Measurements from ENCODE around the gene ZNF385B. TPM values are rescaled to one million over a fixed set of nuclear protein-coding genes. Genes with fewer than 3 reads are reported as not detected.

ZNF385B gene
- total RNA-seq, 1 experiment from 2014 or later = 2.2 TPM

DNA sequence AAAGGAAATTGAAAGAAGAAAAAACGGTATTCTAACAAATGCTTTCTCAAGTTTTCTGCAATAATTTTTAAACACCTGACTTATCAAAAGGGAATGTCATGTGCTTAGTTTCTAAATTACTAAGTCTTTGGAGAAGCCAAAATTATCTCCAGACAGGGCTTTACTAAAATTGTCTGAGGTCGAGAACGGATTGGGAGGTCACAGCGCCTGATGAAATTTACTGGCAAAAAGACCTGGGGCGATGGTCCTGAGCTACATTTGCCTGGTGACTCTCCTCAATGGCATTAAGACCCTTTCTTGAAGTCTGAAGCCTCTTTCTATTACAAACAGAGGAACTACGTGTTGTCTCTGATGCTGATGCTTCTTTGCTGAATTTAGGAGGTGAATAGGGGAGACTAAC lies 305.0 kb downstream of the ZNF385B start:
- ChIA-PET CTCF (no interaction called here), POLR2A (no interaction called here)
- H3K4me3 Mint-ChIP-seq = no peak overlapping the region
- no peaks in the 10 kb centered on the region for H3K9me3 Mint-ChIP-seq
- H3K27ac Mint-ChIP-seq = no peak overlapping the region
- H3K4me1 Mint-ChIP-seq = peaks cover 7% of the 10 kb centered on the region
- peaks cover 71% of the 10 kb centered on the region for H3K27me3 Mint-ChIP-seq (ENCODE audit: low read depth)
- DNase-seq (ENCODE audit: low spot score) (no peak), ATAC-seq (no peak)
- TF ChIP-seq, protein P1, sequence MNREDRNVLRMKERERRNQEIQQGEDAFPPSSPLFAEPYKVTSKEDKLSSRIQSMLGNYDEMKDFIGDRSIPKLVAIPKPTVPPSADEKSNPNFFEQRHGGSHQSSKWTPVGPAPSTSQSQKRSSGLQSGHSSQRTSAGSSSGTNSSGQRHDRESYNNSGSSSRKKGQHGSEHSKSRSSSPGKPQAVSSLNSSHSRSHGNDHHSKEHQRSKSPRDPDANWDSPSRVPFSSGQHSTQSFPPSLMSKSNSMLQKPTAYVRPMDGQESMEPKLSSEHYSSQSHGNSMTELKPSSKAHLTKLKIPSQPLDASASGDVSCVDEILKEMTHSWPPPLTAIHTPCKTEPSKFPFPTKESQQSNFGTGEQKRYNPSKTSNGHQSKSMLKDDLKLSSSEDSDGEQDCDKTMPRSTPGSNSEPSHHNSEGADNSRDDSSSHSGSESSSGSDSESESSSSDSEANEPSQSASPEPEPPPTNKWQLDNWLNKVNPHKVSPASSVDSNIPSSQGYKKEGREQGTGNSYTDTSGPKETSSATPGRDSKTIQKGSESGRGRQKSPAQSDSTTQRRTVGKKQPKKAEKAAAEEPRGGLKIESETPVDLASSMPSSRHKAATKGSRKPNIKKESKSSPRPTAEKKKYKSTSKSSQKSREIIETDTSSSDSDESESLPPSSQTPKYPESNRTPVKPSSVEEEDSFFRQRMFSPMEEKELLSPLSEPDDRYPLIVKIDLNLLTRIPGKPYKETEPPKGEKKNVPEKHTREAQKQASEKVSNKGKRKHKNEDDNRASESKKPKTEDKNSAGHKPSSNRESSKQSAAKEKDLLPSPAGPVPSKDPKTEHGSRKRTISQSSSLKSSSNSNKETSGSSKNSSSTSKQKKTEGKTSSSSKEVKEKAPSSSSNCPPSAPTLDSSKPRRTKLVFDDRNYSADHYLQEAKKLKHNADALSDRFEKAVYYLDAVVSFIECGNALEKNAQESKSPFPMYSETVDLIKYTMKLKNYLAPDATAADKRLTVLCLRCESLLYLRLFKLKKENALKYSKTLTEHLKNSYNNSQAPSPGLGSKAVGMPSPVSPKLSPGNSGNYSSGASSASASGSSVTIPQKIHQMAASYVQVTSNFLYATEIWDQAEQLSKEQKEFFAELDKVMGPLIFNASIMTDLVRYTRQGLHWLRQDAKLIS (CRISPR knock-in tag; IDR thresholded peaks at IDR 0.05; ENCODE audit: borderline replicate concordance) = no peak
- TF ChIP-seq AR (CRISPR knock-in tag; IDR thresholded peaks at IDR 0.05) = no peak
- TF ChIP-seq NR2C2 (CRISPR knock-in tag; IDR thresholded peaks at IDR 0.05) = no peak
- no peak for TF ChIP-seq MAX (CRISPR knock-in tag; IDR thresholded peaks at IDR 0.05)
- TF ChIP-seq ERG (CRISPR knock-in tag; IDR thresholded peaks at IDR 0.05) = no peak
- TF ChIP-seq RELA (CRISPR knock-in tag; IDR thresholded peaks at IDR 0.05; ENCODE audit: borderline replicate concordance) = no peak
- no peak for TF ChIP-seq NFATC4 (CRISPR knock-in tag; IDR thresholded peaks at IDR 0.05)
- TF ChIP-seq, protein P2, sequence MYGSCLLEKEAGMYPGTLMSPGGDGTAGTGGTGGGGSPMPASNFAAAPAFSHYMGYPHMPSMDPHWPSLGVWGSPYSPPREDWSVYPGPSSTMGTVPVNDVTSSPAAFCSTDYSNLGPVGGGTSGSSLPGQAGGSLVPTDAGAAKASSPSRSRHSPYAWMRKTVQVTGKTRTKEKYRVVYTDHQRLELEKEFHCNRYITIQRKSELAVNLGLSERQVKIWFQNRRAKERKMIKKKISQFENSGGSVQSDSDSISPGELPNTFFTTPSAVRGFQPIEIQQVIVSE (CRISPR knock-in tag; IDR thresholded peaks at IDR 0.05; ENCODE audit: borderline replicate concordance) = no peak
- TF ChIP-seq, protein P3, sequence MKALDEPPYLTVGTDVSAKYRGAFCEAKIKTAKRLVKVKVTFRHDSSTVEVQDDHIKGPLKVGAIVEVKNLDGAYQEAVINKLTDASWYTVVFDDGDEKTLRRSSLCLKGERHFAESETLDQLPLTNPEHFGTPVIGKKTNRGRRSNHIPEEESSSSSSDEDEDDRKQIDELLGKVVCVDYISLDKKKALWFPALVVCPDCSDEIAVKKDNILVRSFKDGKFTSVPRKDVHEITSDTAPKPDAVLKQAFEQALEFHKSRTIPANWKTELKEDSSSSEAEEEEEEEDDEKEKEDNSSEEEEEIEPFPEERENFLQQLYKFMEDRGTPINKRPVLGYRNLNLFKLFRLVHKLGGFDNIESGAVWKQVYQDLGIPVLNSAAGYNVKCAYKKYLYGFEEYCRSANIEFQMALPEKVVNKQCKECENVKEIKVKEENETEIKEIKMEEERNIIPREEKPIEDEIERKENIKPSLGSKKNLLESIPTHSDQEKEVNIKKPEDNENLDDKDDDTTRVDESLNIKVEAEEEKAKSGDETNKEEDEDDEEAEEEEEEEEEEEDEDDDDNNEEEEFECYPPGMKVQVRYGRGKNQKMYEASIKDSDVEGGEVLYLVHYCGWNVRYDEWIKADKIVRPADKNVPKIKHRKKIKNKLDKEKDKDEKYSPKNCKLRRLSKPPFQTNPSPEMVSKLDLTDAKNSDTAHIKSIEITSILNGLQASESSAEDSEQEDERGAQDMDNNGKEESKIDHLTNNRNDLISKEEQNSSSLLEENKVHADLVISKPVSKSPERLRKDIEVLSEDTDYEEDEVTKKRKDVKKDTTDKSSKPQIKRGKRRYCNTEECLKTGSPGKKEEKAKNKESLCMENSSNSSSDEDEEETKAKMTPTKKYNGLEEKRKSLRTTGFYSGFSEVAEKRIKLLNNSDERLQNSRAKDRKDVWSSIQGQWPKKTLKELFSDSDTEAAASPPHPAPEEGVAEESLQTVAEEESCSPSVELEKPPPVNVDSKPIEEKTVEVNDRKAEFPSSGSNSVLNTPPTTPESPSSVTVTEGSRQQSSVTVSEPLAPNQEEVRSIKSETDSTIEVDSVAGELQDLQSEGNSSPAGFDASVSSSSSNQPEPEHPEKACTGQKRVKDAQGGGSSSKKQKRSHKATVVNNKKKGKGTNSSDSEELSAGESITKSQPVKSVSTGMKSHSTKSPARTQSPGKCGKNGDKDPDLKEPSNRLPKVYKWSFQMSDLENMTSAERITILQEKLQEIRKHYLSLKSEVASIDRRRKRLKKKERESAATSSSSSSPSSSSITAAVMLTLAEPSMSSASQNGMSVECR (CRISPR knock-in tag; IDR thresholded peaks at IDR 0.05; ENCODE audit: borderline replicate concordance) = no peak
- TF ChIP-seq, protein P4, sequence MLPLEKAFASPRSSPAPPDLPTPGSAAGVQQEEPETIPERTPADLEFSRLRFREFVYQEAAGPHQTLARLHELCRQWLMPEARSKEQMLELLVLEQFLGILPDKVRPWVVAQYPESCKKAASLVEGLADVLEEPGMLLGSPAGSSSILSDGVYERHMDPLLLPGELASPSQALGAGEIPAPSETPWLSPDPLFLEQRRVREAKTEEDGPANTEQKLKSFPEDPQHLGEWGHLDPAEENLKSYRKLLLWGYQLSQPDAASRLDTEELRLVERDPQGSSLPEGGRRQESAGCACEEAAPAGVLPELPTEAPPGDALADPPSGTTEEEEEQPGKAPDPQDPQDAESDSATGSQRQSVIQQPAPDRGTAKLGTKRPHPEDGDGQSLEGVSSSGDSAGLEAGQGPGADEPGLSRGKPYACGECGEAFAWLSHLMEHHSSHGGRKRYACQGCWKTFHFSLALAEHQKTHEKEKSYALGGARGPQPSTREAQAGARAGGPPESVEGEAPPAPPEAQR (CRISPR knock-in tag; IDR thresholded peaks at IDR 0.05) = no peak
- TF ChIP-seq, protein P5, sequence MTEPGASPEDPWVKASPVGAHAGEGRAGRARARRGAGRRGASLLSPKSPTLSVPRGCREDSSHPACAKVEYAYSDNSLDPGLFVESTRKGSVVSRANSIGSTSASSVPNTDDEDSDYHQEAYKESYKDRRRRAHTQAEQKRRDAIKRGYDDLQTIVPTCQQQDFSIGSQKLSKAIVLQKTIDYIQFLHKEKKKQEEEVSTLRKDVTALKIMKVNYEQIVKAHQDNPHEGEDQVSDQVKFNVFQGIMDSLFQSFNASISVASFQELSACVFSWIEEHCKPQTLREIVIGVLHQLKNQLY (CRISPR knock-in tag; IDR thresholded peaks at IDR 0.05) = no peak
- no peak for TF ChIP-seq TEAD1 (CRISPR knock-in tag; IDR thresholded peaks at IDR 0.05)
- TF ChIP-seq FOXP1 (CRISPR knock-in tag; IDR thresholded peaks at IDR 0.05; ENCODE audit: borderline replicate concordance) = no peak
- TF ChIP-seq, protein P6, sequence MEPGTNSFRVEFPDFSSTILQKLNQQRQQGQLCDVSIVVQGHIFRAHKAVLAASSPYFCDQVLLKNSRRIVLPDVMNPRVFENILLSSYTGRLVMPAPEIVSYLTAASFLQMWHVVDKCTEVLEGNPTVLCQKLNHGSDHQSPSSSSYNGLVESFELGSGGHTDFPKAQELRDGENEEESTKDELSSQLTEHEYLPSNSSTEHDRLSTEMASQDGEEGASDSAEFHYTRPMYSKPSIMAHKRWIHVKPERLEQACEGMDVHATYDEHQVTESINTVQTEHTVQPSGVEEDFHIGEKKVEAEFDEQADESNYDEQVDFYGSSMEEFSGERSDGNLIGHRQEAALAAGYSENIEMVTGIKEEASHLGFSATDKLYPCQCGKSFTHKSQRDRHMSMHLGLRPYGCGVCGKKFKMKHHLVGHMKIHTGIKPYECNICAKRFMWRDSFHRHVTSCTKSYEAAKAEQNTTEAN (CRISPR knock-in tag; IDR thresholded peaks at IDR 0.05) = no peak
- TF ChIP-seq ETV6 (CRISPR knock-in tag; IDR thresholded peaks at IDR 0.05) = no peak
- TF ChIP-seq ZNF232 (CRISPR knock-in tag; IDR thresholded peaks at IDR 0.05) = no peak
- no peak for TF ChIP-seq MXD4 (CRISPR knock-in tag; IDR thresholded peaks at IDR 0.05; ENCODE audit: borderline replicate concordance)
- no peaks in the 10 kb centered on the region for H3K36me3 Mint-ChIP-seq
